ENCODE data around the gene TSTD2. TPM values are rescaled to one million over a fixed set of nuclear protein-coding genes. Genes with fewer than 3 reads are reported as not detected.

The TSTD2 gene
- polyA plus RNA-seq, 12 donors: 12.0 to 32.7 (median 23.2) TPM; not detected in 1

Other genes starting within 250 kb of the TSTD2 start
- 1 to 10 TPM in 11 of 12 donors, not detected in 1; 3.6 to 6.7 (median 5.5) TPM for gene TDRD7, start 221.3 kb downstream of the TSTD2 start, polyA plus RNA-seq (ENCODE audit: insufficient read length in 12 of 12)
- gene TMOD1, start 131.7 kb downstream of the TSTD2 start, polyA plus RNA-seq (ENCODE audit: insufficient read length in 12 of 12): 100 to 1,000 TPM in 8 of 12 donors, 10 to 100 TPM in 3, not detected in 1; 53.8 to 181 (median 144) TPM
- gene NCBP1, start 453 bp upstream of the TSTD2 start, polyA plus RNA-seq (ENCODE audit: insufficient read length in 12 of 12): 10 to 100 TPM in 11 of 12 donors, not detected in 1; 29.0 to 49.3 (median 41.6) TPM
- 10 to 100 TPM in 11 of 12 donors, not detected in 1; 10.6 to 38.4 (median 21.9) TPM for gene XPA, start 64.0 kb upstream of the TSTD2 start, polyA plus RNA-seq (ENCODE audit: insufficient read length in 12 of 12)
- under 1 TPM in 3 of 12 donors, not detected in 9; 0.08 to 0.12 (median 0.10) TPM for gene FOXE1, start 219.9 kb upstream of the TSTD2 start, polyA plus RNA-seq (ENCODE audit: insufficient read length in 12 of 12)

Data from muscle of arm (tissue), 12 donors.